Stimulated activated CD4-positive, alpha-beta T cell treated with anti-CD3 and anti-CD28 coated beads, Interleukin-4, amount 100 ng/mL, for 4 hours (primary cell): ENCODE data around the gene CABP2.
"Not testable (repeated sequence)": the region's sequence is repeated elsewhere in the genome, so short reads cannot be mapped to it uniquely, and the experiment has no call there.

Source experiments
- DNase-seq, 2 experiments: peaks; one replicate each; pipeline ENCODE4 v3.0.0-alpha.2; 2020

CABP2 gene

GRCh38 chr11:67493548-67494370, 29.5 kb downstream of the CABP2 start:
- DNase-seq = no peak

DNA sequence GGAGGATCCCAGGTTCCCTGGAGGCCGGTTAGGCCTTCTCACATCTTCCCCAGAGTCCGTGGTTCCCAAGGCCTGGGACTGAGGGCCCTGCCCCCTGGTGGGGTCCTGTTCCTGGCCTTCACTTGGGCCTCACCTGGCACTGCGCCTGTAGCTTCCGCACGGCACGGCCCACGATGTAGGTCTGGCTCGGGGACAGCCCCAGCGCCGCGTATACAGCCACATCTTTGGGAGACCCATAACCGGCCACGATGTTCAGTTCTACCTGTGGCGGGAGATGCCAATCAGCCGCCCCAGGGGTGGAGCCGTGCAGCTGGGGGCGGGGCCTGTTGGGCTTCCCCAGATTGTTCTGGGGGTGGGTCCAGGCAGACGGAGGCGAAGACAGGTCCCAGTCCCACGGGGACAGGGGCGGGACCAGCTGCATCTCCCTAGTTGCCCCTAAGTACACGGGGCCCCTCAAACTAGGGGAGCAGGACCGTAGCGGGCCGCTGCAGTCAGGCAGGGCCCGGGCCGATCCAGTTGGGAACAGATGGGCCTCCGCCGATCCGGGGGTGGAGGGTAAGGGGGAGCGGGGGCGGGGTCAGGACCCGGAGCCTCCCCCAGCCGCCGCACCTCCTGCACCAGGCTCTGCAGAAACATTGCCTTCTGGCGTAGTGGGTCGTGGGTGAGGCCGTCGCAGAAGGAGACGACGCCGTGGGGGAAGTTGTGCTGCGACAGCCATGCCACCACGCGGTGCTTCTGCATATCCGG, 30.3 kb downstream of the CABP2 start:
- DNase-seq = no peak

GRCh38 chr11:67492069-67492727, 31.0 kb downstream of the CABP2 start:
- DNase-seq = no peak

- no peak for DNase-seq
Observed at GRCh38 chr11:67491276-67492068, 31.8 kb downstream of the CABP2 start.

GRCh38 chr11:67490727-67491065, 32.5 kb downstream of the CABP2 start:
- DNase-seq = no peak

DNA sequence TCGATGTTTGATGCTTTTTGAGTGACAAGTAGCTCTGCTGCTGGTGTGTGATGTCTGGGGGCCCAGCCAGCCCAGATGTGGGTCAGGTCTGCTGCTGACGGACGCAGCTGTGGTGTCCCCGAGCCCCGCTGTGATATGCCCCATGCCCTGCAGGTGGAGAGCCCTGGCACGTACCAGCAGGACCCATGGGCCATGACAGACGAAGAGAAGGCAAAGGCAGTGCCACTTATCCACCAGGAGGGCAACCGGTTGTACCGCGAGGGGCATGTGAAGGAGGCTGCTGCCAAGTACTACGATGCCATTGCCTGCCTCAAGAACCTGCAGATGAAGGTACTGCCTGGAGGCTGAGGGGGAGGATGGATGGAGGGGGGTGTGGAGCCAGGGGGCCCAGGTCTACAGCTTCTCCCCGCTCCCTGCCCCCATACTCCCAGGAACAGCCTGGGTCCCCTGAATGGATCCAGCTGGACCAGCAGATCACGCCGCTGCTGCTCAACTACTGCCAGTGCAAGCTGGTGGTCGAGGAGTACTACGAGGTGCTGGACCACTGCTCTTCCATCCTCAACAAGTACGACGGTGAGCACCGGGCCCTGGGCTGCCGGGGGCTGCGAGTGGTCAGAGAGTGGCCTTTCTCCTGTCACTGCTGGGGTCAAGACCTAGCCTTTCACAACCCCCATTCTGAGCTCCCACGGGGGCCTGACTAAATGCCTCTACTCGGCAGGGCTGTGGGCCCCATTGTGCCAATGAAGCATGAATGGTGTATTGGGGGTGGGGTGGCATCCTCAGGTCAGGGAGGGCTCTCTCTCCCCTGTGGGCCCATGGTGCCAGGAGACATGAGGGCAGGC, 33.1 kb downstream of the CABP2 start:
- DNase-seq = no peak

DNA sequence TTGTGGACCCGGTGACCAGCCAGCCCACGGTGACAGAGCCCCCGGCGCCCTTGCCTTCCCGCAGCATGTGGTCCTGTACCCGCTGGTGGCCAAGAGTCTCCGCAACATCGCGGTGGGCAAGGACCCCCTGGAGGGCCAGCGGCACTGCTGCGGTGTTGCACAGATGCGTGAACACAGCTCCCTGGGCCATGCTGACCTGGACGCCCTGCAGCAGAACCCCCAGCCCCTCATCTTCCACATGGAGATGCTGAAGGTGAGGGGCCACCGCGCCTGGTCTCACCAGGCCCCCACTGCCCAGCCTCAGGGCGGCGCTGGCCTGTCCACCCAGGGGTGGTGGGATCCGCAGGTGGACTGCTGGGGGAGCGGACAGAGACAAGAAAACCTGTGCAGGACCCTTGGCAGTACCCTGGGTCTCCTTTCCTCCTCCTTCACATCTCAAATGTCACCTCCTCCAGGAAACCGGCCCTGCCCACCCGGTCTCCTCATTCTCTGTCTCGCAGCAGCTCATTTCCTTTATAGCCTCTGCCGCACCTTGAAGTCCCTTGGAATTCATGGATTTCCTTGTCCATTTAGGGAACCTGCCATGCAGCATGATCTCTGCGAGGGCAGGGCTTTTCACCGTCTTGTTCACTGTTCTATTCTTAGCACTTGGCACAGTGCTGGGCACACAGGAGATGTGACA, 33.9 kb downstream of the CABP2 start:
- DNase-seq = no peak

GRCh38 chr11:67486481-67487195, 36.6 kb downstream of the CABP2 start:
- DNase-seq = no peak

DNA sequence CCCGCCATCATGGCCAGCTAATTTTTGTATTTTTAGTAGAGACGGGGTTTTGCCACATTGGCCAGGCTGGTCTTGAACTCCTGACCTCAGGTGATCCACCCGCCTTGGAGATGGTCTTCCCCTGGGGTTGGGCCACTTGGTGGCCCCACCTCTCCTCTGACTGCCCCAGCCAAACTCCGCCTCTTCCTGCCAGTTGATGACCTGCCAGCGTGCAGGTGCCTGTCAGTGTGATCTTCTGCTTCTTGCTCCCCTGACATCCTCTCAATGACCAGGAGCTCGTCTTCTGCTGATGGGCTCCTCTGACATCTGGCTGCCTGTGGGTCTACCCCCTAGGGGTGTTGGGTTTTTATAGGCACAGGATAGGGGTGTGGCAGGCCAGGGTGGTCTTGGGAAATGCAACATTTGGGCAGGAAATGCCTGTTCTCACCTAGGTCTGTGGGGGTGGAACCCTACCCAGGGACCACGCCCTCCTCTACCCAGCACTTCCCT, 37.3 kb downstream of the CABP2 start:
- peak in 1 of 2 experiments; percentile 29 for DNase-seq

GRCh38 chr11:67484847-67485311, 38.4 kb downstream of the CABP2 start:
- DNase-seq = peak; percentile 62

GRCh38 chr11:67483831-67484665, 39.2 kb downstream of the CABP2 start:
- DNase-seq = peak in 1 of 2 experiments; percentile 54

DNA sequence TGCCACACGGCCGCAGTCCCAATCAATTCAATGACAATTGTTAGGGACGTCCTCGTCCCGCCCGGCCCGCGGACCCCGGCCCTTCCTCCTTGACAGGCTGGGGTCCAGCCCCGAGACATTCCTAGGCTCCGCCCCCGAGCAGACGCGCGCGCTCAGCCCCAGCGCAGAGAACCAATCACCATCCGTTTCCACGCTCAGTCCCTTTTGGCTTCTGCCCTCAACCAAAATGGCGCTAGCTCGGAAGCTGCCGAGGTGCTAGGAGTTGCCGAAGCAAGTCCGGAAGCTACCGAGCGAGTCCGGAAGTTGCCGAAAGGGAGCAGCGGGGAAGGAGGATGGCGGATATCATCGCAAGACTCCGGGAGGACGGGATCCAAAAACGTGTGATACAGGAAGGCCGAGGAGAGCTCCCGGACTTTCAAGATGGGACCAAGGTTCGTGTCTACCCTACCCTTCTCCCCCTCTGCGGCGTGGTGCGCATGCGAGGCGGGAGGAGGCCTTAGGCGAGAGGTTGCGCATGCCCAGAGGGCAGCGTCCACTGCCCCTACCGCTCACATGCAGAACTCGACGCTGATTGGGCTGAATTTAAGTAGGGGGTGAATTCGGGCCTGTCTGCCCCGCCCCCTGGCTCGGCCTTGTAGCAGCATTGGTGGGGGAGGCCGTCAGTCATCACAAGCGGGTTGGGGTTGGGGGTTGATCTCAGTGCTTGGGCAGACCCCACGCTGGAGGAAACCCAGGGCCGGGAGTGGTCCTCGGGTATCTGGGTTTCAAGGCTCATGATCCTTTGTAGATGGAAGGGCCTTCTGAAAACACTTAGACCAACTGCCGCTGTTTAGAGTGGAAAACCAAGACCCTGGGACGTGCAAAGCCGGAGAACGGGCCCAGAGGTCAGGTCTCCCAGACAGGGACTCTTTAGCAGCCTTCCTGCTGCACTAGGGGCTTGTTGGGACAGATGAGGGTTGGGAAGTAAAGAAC, 40.1 kb downstream of the CABP2 start, which contains the start of gene AIP:
AIP (plus strand) TSS at position 200 of the 972 bp plus-strand sequence; CDS start at position 333, 133 bp downstream.
- DNase-seq = peak; percentile 95 to 97

DNA sequence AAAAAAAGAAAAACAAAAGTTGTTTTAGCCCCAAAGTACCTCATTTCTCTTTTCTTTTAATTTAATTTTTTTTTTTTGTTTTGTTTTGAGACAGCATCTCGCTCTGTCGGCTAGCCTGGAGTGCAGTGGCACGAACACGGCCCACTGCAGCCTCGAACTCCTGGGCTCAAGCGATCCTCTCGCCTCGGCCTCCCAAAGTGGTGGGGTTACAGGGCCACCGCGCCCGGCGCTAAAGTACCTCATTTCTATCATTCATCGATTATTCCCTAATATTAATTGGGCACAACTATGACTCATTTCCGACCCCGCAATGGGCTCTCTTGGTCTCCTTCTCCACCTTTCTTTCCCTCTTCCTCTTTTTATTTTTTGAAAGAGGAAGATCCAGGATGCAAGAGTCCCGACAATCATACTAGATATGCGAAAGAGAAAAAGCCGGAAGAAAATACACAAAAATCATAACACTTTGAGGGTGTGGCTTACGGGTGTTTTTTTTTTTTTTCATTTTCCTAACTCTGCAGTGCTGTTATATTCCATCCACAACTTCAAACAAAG, 40.9 kb downstream of the CABP2 start:
- no peak for DNase-seq

DNA sequence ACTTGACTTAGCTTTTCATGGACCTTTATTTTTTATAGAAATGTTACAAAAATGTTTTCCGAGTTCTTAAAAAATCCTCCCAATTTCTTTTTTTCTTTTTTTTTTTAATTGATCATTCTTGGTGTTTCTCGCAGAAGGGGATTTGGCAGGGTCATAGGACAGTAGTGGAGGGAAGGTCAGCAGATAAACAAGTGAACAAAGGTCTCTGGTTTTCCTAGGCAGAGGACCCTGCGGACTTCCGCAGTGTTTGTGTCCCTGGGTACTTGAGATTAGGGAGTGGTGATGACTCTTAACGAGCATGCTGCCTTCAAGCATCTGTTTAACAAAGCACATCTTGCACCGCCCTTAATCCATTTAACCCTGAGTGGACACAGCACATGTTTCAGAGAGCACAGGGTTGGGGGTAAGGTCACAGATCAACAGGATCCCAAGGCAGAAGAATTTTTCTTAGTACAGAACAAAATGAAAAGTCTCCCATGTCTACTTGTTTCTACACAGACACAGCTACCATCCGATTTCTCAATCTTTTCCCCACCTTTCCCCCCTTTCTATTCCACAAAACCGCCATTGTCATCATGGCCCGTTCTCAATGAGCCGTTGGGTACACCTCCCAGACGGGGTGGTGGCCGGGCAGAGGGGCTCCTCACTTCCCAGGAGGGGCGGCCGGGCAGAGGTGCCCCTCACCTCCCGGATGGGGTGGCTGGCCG, 45.7 kb downstream of the CABP2 start:
- not testable (repeated sequence) for DNase-seq

- not testable (repeated sequence) for DNase-seq
Observed at GRCh38 chr11:67476692-67477091, 46.6 kb downstream of the CABP2 start.

- DNase-seq = no peak
Observed at GRCh38 chr11:67472882-67473281, 50.4 kb downstream of the CABP2 start.
